Islet of Langerhans (tissue), 1 donor: ENCODE measurements around the gene KRTAP16-1.
"Not testable (repeated sequence)": the region's sequence is repeated elsewhere in the genome, so short reads cannot be mapped to it uniquely, and the experiment has no call there.

Experiments used
- FAIRE-seq: peaks from one replicate; lab custom pipeline; 2011; peaks lifted over from hg19 to GRCh38; lab: Jason Lieb, UNC

The KRTAP16-1 gene

DNA sequence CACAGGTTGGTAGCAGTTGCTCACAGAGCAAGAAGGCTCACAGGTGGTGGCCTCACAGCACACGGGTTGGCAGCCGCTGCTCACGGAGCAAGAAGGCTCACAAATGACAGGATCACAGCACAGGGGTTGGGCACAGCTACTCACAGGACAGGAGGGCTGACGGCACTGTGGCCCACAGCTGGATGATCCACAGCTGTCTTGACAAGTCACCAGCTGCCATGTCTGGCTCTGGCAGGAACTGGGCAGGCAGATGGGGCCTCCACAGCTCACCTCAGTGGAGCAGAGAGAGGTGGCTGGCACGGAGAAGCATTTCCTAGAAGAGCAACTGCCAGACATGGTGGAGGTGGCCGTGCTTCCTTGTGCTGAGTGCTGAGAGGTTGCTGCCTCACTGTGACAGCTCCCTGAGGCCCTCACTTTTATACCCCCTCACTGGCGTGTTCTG is at the start of gene KRTAP16-1:
Gene KRTAP16-1, minus strand, starts transcription at position 392 of the 442 bp plus-strand sequence. Its CDS starts 56 bp downstream, at position 336.
- FAIRE-seq = no peak

GRCh38 chr17:41354536-41354935 is 45.4 kb upstream of the KRTAP16-1 start:
- FAIRE-seq = no peak

DNA sequence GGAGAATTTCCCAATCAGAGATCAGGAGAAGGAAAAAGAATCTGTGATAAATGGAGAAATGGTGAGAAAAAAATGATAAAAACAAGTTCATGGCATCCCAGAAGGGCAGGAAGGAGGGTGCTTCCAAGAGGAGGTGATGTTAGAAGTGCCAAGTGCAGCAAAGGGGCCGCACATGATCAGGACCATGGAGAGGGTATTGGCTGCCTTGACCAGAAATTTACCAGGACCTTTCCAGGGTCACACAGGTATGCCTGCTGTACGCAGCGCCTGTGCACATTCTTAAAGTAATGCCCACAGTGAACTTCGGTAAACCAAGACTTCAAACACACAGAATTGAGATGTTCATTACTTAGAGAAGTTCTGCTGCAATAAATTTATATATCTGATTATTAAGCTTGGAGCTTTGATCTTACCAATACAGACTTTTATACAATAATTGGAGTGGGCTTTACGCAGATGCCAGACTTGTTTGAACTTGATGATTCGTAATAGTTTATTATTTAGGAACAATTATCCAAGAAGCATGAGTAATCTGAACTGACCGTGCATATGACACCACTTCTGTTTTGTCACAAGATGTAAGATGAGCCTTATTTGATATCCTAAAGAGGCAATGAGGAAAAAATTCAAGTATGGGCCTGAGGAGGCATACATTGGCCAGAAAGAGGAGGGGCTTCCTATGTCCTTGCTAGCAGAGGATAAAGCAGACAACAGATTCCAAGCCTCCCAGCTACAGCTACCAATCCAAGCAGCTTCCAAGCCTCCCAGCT is 43.7 kb upstream of the KRTAP16-1 start:
- FAIRE-seq = no peak

GRCh38 chr17:41351177-41351576 is 42.1 kb upstream of the KRTAP16-1 start:
- FAIRE-seq = no peak

GRCh38 chr17:41350381-41350878 is 41.3 kb upstream of the KRTAP16-1 start, which contains the start of gene KRT33A:
Gene KRT33A (minus strand): TSS chr17:41350828. CDS start chr17:41350767, 61 bp downstream.
- not testable (repeated sequence) for FAIRE-seq

DNA sequence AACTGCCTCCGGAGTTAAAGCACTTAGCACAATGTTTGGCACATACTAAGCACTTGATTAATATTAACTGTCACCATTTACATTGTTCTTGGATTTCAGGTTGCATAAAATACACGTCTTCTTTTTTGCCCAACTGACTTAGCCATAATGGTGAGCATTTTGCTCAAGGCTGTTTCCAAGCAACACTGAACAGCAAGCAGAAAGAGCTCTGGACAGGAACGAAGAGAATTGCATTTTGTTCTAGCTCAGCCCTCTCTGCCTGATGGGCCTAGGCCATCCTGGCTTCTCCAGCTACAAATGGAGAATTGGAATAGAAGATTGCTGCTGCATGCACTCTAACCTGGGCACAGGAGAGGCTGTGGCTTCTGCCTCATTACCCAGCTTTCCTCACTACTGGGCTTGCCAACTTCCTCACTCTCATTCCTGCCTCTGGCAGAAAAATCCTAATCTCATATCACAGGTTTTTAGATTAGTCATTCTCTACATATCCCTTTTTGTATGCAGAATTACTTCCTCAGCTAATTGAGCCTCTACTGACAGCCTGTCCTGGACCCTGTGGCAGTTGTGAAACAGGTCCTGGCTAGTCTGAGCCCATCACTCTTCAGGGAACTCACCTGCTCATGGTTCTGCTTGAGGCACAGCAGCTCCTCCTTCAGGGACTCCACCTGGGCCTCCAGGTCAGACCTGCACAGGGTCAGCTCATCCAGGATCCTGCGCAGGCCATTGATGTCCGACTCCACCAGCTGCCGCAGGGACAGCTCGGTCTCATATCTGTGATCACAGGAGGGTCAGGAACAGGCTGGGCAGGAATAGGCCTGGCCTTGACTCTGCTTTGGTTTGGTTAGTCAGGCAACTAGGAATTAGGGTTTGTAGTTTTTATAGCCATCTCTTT is 39.0 kb upstream of the KRTAP16-1 start:
- peak; percentile 98 for FAIRE-seq

DNA sequence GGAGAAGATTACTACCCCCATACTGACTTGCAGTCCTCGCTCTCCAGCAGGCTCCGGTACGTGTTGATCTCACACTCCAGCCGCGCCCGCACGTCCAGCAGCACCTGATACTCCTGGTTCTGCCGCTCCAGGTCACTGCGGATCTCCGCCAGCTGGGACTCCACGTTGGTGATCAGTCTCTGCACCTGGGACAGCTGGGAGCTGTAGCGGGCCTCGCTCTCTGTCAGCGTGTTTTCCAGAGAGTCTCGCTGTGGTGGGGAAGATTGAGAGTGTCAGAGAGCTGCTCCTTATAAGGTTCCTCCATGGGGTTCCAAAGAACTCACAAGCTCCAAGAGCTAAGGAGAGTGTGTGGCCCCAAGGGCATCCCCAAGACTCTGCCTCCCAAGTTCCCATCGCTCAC is 37.3 kb upstream of the KRTAP16-1 start:
- FAIRE-seq = not testable (repeated sequence)

DNA sequence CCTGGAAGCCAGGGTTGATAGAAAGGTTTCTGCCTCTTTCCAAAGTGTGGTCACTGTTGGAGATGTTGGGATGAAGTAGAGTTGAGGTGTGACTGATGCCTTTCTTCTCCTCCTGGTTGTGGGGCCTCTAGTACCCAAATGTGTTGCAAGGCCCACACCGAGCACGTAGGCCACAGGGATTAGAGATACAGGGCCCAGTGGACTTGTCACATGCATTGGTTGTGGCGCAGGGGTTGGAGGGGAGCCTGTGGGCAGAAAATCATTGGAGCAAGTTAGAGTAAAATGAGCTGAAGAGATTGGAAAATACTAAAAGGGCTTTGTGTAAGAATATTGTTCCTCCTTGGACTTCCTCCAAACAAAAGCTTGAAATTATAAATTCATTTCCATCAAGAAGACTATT is 36.9 kb upstream of the KRTAP16-1 start:
- FAIRE-seq = no peak

GRCh38 chr17:41343029-41343428 is 33.9 kb upstream of the KRTAP16-1 start:
- no peak for FAIRE-seq

- no peak for FAIRE-seq
These were observed 32.1 kb upstream of the KRTAP16-1 start for GRCh38 chr17:41340934-41341861.

DNA sequence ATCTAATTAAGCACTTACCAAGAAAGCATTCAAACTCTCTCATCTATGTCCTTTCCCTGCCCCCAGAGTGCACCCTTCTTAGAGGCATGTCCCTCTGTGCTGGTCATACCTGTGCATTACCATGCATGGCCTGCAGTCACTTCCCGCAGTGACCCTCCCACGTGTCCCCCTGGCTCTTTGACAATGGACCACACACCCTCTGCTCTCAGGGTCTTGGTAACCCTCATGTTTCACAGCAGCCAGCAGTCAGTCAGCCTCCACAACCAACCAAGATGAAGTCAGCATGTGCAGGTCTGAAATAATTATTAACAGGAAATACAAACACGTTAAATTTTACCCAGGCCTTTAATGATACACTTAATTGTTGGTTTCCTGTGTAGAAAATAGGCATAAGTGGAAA is 31.4 kb upstream of the KRTAP16-1 start:
- no peak for FAIRE-seq

DNA sequence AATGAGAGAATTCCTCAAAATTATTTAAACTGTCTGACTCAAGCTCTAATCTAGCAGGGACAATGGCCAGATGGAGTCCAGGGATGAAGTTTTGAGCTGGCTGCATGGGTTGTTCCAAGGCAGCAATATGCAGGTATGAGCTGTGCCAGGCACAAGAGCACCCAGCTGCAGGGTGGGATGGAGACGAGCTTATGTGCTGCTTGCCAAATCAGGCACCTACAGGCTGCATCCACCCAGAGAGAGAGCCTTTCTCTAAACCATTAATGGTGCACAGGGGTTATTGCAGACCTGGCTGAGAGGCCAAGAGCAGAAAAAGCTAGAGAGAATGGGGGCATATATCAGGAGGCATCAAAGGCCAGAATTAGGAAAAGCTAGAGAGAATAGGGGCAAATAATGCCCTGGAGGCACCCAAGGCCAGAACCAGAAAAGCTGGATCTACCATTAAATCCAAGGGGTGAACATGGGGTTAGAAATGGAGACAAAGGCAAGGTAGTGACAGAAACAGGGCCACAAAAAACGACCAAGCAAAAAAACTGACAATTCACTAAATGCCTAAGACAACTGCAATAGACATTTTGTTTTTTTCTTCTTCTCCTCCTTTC is 30.6 kb upstream of the KRTAP16-1 start:
- FAIRE-seq = no peak

DNA sequence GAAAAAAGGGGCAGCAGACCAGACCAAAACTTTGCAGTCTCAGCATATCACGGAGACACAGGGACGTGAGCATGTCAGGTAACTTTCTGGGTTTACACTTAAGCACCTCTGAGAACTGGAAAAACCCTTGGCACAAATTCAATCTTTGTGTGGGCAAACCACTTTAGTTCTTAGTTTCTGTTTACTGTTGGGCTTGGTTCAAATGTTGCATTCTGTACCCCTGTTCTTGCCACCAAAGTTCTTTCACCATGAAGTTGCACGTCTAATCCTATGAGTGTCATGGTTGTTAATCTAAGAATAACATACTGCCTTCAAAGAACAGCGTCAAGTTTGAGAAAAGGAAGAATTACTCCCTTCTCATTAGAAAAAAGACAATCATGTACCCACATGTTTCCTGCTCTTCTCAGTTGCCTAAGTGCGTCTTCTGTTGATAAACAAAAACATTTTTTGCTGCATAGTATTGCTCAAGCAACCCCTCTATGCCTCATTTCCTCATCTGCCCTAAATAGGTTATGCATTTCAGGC is 29.9 kb upstream of the KRTAP16-1 start:
- no peak for FAIRE-seq

- FAIRE-seq = no peak
These were observed 26.6 kb upstream of the KRTAP16-1 start for GRCh38 chr17:41335747-41336146.

GRCh38 chr17:41334385-41335305 is 25.5 kb upstream of the KRTAP16-1 start:
- FAIRE-seq = no peak

- FAIRE-seq = no peak
These were observed 24.7 kb upstream of the KRTAP16-1 start for GRCh38 chr17:41333836-41334235.

DNA sequence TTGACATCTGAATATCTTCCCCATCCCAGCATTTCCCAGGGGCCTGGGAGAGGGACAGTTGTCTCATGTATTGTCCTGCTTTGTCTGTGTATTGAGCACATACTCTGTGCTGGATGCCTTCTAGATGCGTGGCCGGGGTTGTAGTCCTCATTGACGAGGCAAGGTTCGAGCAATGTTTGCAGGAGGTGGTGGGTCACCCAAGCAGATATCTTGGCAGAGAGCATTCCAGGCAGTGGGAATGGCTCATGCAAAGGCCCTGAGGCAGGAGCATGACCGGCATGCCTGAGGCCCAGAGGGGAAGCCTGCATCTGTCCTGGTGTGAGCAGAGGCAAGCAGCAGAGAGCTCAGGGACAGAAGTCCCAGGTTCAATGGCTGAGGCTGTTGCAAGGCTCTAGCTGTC is 24.0 kb upstream of the KRTAP16-1 start:
- no peak for FAIRE-seq

DNA sequence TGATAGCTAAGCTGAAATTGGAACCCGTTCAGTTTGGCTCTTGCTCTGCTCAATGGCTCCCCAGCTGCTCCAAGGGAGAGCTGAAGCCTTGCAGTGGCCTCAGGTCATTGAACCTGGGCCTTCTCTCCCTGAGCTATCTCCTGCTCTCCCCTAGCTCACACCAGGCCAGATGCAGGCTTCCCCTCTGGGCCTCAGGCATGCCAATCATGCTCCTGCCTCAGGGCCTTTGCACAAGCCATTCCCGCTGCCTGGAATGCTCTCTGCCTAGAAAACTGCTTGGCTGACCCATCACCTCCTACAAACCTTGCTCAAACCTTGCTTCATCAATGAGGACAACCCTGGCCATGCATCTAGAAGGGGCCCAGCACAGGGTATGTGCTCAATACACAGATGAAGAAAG is 23.1 kb upstream of the KRTAP16-1 start:
- FAIRE-seq = no peak

DNA sequence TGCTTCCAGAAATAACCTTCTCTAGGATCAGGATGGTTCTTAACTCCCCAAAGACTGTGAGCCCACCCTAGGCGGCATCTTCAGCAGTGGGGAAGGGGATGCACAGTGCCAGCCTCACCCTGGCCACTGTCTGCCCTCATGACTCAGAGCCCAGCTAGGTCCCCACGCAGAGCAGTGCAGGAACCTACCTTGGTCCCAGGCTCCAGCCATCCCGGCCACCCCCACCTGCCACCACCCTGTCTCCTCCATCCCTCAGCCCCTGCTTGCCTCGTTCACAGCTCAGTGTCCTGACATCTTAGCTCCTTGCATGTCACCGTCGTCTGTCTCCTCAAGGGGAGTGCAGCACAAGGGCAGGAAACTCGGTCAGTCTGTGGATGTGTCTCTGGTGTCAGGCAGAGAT is 22.5 kb upstream of the KRTAP16-1 start:
- FAIRE-seq = no peak
